GM12878 (cell line): ENCODE measurements around the gene ATP4A. TPM values are rescaled to one million over a fixed set of nuclear protein-coding genes. Genes with fewer than 3 reads are reported as not detected.
A peak's percentile ranks its signal among the peaks of the same experiment; 100 is the strongest.

ENCODE experiments used
- ATAC-seq: fragments of 200-7000 bp; cut with Tn5 transposase; 3 replicates; pipeline ENCODE4 v1.9.1; 2020; ENCODE audit warnings: mild to moderate bottlenecking, moderate library complexity
- BruUV-seq: library from RNA; stranded (reverse); fragments of 400-500 nt; replicated peaks from 2 replicates; lab custom pipeline; 2021; lab: Mats Ljungman, UMichigan
- CTCF ChIA-PET: fragments of 300-600 bp; sonication (Branson Sonifier 250); formaldehyde crosslinking; extraction: SDS; loops from one replicate; lab custom pipeline; 2021; ENCODE audit warnings: inconsistent platforms; lab: Yijun Ruan, JAX
- POLR2A ChIA-PET: fragments of 350-600 bp; formaldehyde crosslinking; extraction: SDS; loops from one replicate; lab custom pipeline; 2021; ENCODE audit warnings: inconsistent platforms; lab: Charles Lee
- RAD21 ChIA-PET: fragments of 300-600 bp; sonication (Branson Sonifier 250); formaldehyde crosslinking; loops from one replicate; lab custom pipeline; 2023; ENCODE audit warnings: antibody characterized with exemption; ENCODE audit not compliant: unreplicated experiment; lab: Charles Lee
- SMC1A ChIA-PET: fragments of 300-600 bp; sonication (Branson Sonifier 250); formaldehyde crosslinking; loops from one replicate; lab custom pipeline; 2023; ENCODE audit not compliant: unreplicated experiment, uncharacterized antibody; lab: Charles Lee
- DNase-seq: peaks from one replicate; pipeline ENCODE4 v3.0.0-alpha.2; 2011; ENCODE audit warnings: low read depth, low spot score
- FAIRE-seq: peaks from 3 replicates; lab custom pipeline; 2011; peaks lifted over from hg19 to GRCh38; lab: Jason Lieb, UNC
- H2AFZ ChIP-seq: 2 replicates; pipeline ENCODE4 v1.6.0; 2011; ENCODE audit warnings: low read depth, low read length, control low read depth; ENCODE audit not compliant: control insufficient read depth
- H3K27ac ChIP-seq: 2 replicates; pipeline ENCODE4 v1.5.1; 2011; ENCODE audit warnings: control low read depth; ENCODE audit not compliant: control insufficient read depth, insufficient read depth
- H3K27me3 ChIP-seq, 2 experiments: replicated peaks in 1 of 2; 2 replicates each; pipeline versions ENCODE4 v1.6.0 to v1.6.1; 2011; ENCODE audit warnings: low read length in 1 of 2; ENCODE audit not compliant: control insufficient read depth in 2 of 2, insufficient read depth in 2 of 2
- H3K36me3 ChIP-seq, 2 experiments: 2 replicates each; pipeline ENCODE4 v1.5.1; 2011; ENCODE audit warnings: low read length in 1 of 2; ENCODE audit not compliant: control insufficient read depth in 2 of 2, insufficient read depth in 2 of 2
- H3K4me1 ChIP-seq: 2 replicates; pipeline ENCODE4 v1.6.1; 2011; ENCODE audit warnings: mild to moderate bottlenecking, low read length, moderate library complexity, mixed read lengths; ENCODE audit not compliant: control insufficient read depth, insufficient read depth
- H3K4me2 ChIP-seq: 2 replicates; pipeline ENCODE4 v1.6.0; 2011; ENCODE audit warnings: control low read depth; ENCODE audit not compliant: control insufficient read depth, insufficient read depth
- H3K4me3 ChIP-seq: fragments of 200-600 bp; sonication (generic); 2 replicates; pipeline ENCODE4 v1.5.1; 2016
- H3K79me2 ChIP-seq: 2 replicates; pipeline ENCODE4 v1.6.0; 2011; ENCODE audit warnings: low read length; ENCODE audit not compliant: control insufficient read depth, insufficient read depth
- H3K9ac ChIP-seq: 2 replicates; pipeline ENCODE4 v1.8.0; 2011; ENCODE audit warnings: low read length, control low read depth, mixed read lengths; ENCODE audit not compliant: control insufficient read depth, insufficient read depth
- H3K9me3 ChIP-seq: replicated peaks from 3 replicates; pipeline ENCODE4 v1.5.1; 2011; ENCODE audit warnings: mild to moderate bottlenecking, low read length; ENCODE audit not compliant: control insufficient read depth, insufficient read depth
- H4K20me1 ChIP-seq: 2 replicates; pipeline ENCODE4 v1.6.0; 2011; ENCODE audit not compliant: control insufficient read depth, insufficient read depth
- BCL11A ChIP-seq: IDR thresholded peaks from 2 replicates; pipeline ENCODE4 v1.6.1; 2011; ENCODE audit warnings: low read depth, low read length
- CEBPB ChIP-seq, 2 experiments: fragments of 150-350 bp in 1 of 2; IDR thresholded peaks; 2 replicates each; pipeline ENCODE4 v1.6.1; 2012 to 2014; ENCODE audit warnings: low read depth in 2 of 2, low read length in 2 of 2, borderline replicate concordance in 1 of 2, inconsistent platforms in 1 of 2
- EP300 ChIP-seq, 2 experiments: fragments of 150-350 bp in 1 of 2; IDR thresholded peaks; 2 replicates each; pipeline ENCODE4 v1.6.1; 2011 to 2012; ENCODE audit warnings: low read depth in 2 of 2, low read length in 2 of 2, borderline replicate concordance in 1 of 2, improper control_type of control experiment in 1 of 2, inconsistent platforms in 1 of 2; ENCODE audit not compliant: control insufficient read depth in 1 of 2
- ESRRA ChIP-seq: IDR thresholded peaks from 2 replicates; pipeline ENCODE4 v1.6.1; 2012; ENCODE audit warnings: mild to moderate bottlenecking, low read length, improper control_type of control experiment
- FOXK2 ChIP-seq: fragments of 450-650 bp; IDR thresholded peaks from 2 replicates; pipeline ENCODE4 v1.6.1; 2017; ENCODE audit warnings: mild to moderate bottlenecking, moderate library complexity
- KAT2A ChIP-seq: conservative IDR thresholded peaks from 2 replicates; pipeline ENCODE4 v1.6.1; 2011; ENCODE audit warnings: low read depth, low read length; ENCODE audit not compliant: control insufficient read depth
- MXI1 ChIP-seq: fragments of 150-350 bp; IDR thresholded peaks from 2 replicates; pipeline ENCODE4 v1.6.1; 2011; ENCODE audit warnings: low read depth, mild to moderate bottlenecking, inconsistent platforms, low read length, improper control_type of control experiment
- NFYA ChIP-seq: IDR thresholded peaks from 2 replicates; pipeline ENCODE4 v1.6.1; 2011; ENCODE audit warnings: low read depth, mild to moderate bottlenecking, low read length, improper control_type of control experiment, borderline replicate concordance
- RUNX3 ChIP-seq: IDR thresholded peaks from 2 replicates; pipeline ENCODE4 v1.6.1; 2012; ENCODE audit warnings: low read length, inconsistent platforms
- SIN3A ChIP-seq: IDR thresholded peaks from 2 replicates; pipeline ENCODE4 v1.6.1; 2012; ENCODE audit warnings: low read depth, low read length, improper control_type of control experiment
- SMC3 ChIP-seq: IDR thresholded peaks from 2 replicates; pipeline ENCODE4 v1.6.1; 2011; ENCODE audit warnings: low read length, improper control_type of control experiment, borderline replicate concordance
- SPI1 ChIP-seq: IDR thresholded peaks from 2 replicates; pipeline ENCODE4 v1.6.1; 2011; ENCODE audit warnings: low read depth, mild to moderate bottlenecking, low read length, moderate library complexity, borderline replicate concordance; ENCODE audit not compliant: insufficient read depth
- TCF7 ChIP-seq: IDR thresholded peaks from 2 replicates; pipeline ENCODE4 v1.6.1; 2014; ENCODE audit warnings: antibody characterized with exemption, borderline replicate concordance
- ZNF24 ChIP-seq: fragments of 450-650 bp; IDR thresholded peaks from 2 replicates; pipeline ENCODE4 v1.6.1; 2017; ENCODE audit warnings: antibody characterized with exemption, mild to moderate bottlenecking
- ZNF384 ChIP-seq: IDR thresholded peaks from 2 replicates; pipeline ENCODE4 v1.6.1; 2012; ENCODE audit warnings: low read depth, mild to moderate bottlenecking, low read length, improper control_type of control experiment, borderline replicate concordance
- whole genome bisulfite sequencing: methylation state at CpG from one replicate; pipeline ENCODE4 v1.1.6; 2016; ENCODE audit warnings: low lambda C conversion rate; ENCODE audit not compliant: insufficient replicate concordance, insufficient coverage; ENCODE audit errors: missing lambda C conversion rate; 5-methylcytosine and 5-hydroxymethylcytosine counted together
- in situ Hi-C: fragments of 300-500 bp; cut with MboI; formaldehyde crosslinking; loops from 9 replicates; pipeline ENCODE4 v1.14.3; 2018; ENCODE audit warnings: mixed read lengths
- intact Hi-C: fragments of 100-400 bp; cut with micrococcal nuclease; formaldehyde crosslinking; loops from one replicate; pipeline ENCODE4 v1.14.2; 2022; ENCODE audit not compliant: unreplicated experiment
- polyA plus RNA-seq, 11 experiments: library from polyadenylated mRNA; depleted of rRNA in 4 of 11; unstranded in 6 of 11; stranded (reverse) in 5 of 11; fragments of >200 nt; fragmentation: Nextera tagmentation in 4 of 11; fragmentation: Illumina TruSeq in 1 of 11; extraction: Ambion mirVana in 4 of 11; extraction: Trizol in 1 of 11; gene quantifications; 1 replicate in 1 of 11; 2 replicates in 10 of 11; pipeline versions ENCODE4 v1.2.1 to v1.2.3, GENCODE V29; 2011 to 2016; ENCODE audit warnings: inconsistent platforms in 2 of 11, missing spikeins in 2 of 11, low read depth in 1 of 11
- total RNA-seq, 4 experiments: library from RNA; depleted of rRNA in 3 of 4; stranded (reverse); fragments of >200 nt in 3 of 4; fragmentation: Illumina TruSeq in 1 of 4; extraction: Trizol in 1 of 4; gene quantifications; 2 replicates each; pipeline versions ENCODE4 v1.2.1 to v1.2.3, GENCODE V29; 2013 to 2021
- TF ChIP-seq, protein P1 (sequence below): fragments of 450-650 bp; conservative IDR thresholded peaks from 2 replicates; pipeline ENCODE4 v1.6.1; 2017; ENCODE audit warnings: mild to moderate bottlenecking, moderate library complexity
- TF ChIP-seq, protein P2 (sequence below): IDR thresholded peaks from 2 replicates; pipeline ENCODE4 v1.6.1; 2012; ENCODE audit warnings: improper control_type of control experiment, low read depth, low read length; ENCODE audit not compliant: insufficient replicate concordance

ATP4A gene
- total and polyA plus RNA-seq, 10 of the 15 experiments (the other 5 are each of a cell fraction or from before 2014, with no cell fraction given), result 0.03 to 1.5 (median 0.11) TPM; not detected in 3

DNA sequence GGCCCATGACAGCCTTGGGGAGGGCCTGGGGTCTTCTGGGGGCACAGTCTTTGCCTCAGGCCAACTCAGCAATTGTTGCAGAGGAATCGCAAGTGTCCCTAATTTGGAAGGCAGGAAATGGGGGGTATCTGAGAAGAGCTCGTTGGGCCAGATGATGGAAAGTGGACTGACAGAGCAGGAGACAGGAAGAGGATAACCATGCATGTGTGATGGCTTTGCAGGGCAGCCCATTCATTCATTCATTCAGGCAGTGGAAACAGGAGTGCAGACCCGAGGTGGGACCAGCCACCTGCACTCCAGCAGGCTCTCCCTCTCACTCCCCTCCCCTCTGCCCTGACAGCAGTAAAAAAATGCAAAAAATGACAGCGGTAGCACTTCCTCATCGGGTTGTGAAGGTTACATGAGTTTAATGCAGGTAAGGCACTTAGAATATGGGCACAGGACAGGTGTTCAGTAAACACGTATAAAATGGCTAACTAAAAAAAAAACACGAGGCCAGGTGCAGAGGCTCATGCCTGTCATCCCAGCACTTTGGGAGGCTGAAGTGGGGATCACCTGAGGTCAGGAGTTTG lies 23.0 kb downstream of the ATP4A start:
- Histone ChIP-seq H3K9ac (no peak overlapping the region), H3K27me3 (no peaks in the 10 kb centered on the region), H2AFZ (no peak overlapping the region), H4K20me1 (no peaks in the 10 kb centered on the region), H3K79me2 (peaks cover 12% of the 10 kb centered on the region), H3K27ac (no peak overlapping the region), H3K4me1 (peaks cover 21% of the 10 kb centered on the region), H3K36me3 (peaks cover 0 to 2% of the 10 kb centered on the region in 2 experiments; a peak in 2 of 4 replicates), H3K4me3 (no peak overlapping the region), H3K4me2 (no peak overlapping the region), H3K9me3 (no peaks in the 10 kb centered on the region)
- intact Hi-C loops (no loop called here), in situ Hi-C loops (no loop called here)
- no TSS peak for BruUV-seq
- 10% methylated on average over 6 of the region's 7 CpGs for WGBS
- FAIRE-seq (no peak), DNase-seq (no peak), ATAC-seq (no peak)
- CTCF ChIA-PET, result interaction anchor here (1.2 kb wide), 2 partner anchors 9 to 30 kb away, joined by 3 to 4 read pairs; no protein-coding TSS in a partner anchor
- SMC1A ChIA-PET, result interaction anchor here (1.4 kb wide), 1 partner anchor 30 kb away, joined by 9 read pairs; no protein-coding TSS in a partner anchor
- POLR2A ChIA-PET, result interaction anchor here (1.7 kb wide), 1 partner anchor 30 kb away, joined by 6 read pairs; no protein-coding TSS in a partner anchor
- RAD21 ChIA-PET, result interaction anchor here (1.4 kb wide), 1 partner anchor 30 kb away, joined by 4 read pairs; no protein-coding TSS in a partner anchor
- no peak for TF ChIP-seq EP300 (IDR thresholded peaks at IDR 0.05; ENCODE audit: borderline replicate concordance in 1 of 2, control insufficient read depth in 1 of 2, low read depth in 2 of 2, low read length in 2 of 2)
- TF ChIP-seq TCF7, result no peak
- no peak for TF ChIP-seq CEBPB (IDR thresholded peaks at IDR 0.05; ENCODE audit: borderline replicate concordance in 1 of 2, low read depth in 2 of 2, low read length in 2 of 2)
- no peak for TF ChIP-seq SIN3A
- no peak for TF ChIP-seq FOXK2
- TF ChIP-seq SPI1, result peak; percentile 65; the same call in 1 of the 2 replicates
- TF ChIP-seq BCL11A, result no peak
- no peak for TF ChIP-seq MXI1
- no peak for TF ChIP-seq RUNX3
- TF ChIP-seq, protein P1, sequence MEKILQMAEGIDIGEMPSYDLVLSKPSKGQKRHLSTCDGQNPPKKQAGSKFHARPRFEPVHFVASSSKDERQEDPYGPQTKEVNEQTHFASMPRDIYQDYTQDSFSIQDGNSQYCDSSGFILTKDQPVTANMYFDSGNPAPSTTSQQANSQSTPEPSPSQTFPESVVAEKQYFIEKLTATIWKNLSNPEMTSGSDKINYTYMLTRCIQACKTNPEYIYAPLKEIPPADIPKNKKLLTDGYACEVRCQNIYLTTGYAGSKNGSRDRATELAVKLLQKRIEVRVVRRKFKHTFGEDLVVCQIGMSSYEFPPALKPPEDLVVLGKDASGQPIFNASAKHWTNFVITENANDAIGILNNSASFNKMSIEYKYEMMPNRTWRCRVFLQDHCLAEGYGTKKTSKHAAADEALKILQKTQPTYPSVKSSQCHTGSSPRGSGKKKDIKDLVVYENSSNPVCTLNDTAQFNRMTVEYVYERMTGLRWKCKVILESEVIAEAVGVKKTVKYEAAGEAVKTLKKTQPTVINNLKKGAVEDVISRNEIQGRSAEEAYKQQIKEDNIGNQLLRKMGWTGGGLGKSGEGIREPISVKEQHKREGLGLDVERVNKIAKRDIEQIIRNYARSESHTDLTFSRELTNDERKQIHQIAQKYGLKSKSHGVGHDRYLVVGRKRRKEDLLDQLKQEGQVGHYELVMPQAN, result no peak
- no peak for TF ChIP-seq SMC3
- TF ChIP-seq NFYA, result no peak
- no peak for TF ChIP-seq KAT2A
- TF ChIP-seq ZNF24, result peak; percentile 56; the same call in 1 of the 2 replicates
- TF ChIP-seq ZNF384, result peak; percentile 43; the same call in 1 of the 2 replicates
- TF ChIP-seq, protein P2, sequence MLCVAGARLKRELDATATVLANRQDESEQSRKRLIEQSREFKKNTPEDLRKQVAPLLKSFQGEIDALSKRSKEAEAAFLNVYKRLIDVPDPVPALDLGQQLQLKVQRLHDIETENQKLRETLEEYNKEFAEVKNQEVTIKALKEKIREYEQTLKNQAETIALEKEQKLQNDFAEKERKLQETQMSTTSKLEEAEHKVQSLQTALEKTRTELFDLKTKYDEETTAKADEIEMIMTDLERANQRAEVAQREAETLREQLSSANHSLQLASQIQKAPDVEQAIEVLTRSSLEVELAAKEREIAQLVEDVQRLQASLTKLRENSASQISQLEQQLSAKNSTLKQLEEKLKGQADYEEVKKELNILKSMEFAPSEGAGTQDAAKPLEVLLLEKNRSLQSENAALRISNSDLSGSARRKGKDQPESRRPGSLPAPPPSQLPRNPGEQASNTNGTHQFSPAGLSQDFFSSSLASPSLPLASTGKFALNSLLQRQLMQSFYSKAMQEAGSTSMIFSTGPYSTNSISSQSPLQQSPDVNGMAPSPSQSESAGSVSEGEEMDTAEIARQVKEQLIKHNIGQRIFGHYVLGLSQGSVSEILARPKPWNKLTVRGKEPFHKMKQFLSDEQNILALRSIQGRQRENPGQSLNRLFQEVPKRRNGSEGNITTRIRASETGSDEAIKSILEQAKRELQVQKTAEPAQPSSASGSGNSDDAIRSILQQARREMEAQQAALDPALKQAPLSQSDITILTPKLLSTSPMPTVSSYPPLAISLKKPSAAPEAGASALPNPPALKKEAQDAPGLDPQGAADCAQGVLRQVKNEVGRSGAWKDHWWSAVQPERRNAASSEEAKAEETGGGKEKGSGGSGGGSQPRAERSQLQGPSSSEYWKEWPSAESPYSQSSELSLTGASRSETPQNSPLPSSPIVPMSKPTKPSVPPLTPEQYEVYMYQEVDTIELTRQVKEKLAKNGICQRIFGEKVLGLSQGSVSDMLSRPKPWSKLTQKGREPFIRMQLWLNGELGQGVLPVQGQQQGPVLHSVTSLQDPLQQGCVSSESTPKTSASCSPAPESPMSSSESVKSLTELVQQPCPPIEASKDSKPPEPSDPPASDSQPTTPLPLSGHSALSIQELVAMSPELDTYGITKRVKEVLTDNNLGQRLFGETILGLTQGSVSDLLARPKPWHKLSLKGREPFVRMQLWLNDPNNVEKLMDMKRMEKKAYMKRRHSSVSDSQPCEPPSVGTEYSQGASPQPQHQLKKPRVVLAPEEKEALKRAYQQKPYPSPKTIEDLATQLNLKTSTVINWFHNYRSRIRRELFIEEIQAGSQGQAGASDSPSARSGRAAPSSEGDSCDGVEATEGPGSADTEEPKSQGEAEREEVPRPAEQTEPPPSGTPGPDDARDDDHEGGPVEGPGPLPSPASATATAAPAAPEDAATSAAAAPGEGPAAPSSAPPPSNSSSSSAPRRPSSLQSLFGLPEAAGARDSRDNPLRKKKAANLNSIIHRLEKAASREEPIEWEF, result no peak
- TF ChIP-seq ESRRA, result no peak
